Measurements from ENCODE around the gene FOXR1.

- no peak for TF ChIP-seq POLR2A (IDR thresholded peaks at IDR 0.05)
- TF ChIP-seq POLR2AphosphoS5 (IDR thresholded peaks at IDR 0.05) = no peak
Observed at GRCh38 chr11:119025978-119026766, 54.6 kb downstream of the FOXR1 start.

Measured in stomach (tissue), 4 donors.